Naive B cell (primary cell): ENCODE data around the gene MTHFS. TPM values are rescaled to one million over a fixed set of nuclear protein-coding genes. Genes with fewer than 3 reads are reported as not detected.
"Not testable (repeated sequence)": the region's sequence is repeated elsewhere in the genome, so short reads cannot be mapped to it uniquely, and the experiment has no call there.

ENCODE experiments used
- ATAC-seq, 2 donors: fragments of 150-1000 bp; cut with Tn5 transposase; 2 replicates each; pipeline ENCODE4 v1.10.0; 2021; ENCODE audit warnings: low read depth in 2 of 2, mild to moderate bottlenecking in 2 of 2, moderate library complexity in 2 of 2
- DNase-seq: peaks from one replicate; pipeline ENCODE4 v3.0.0; 2022
- H3K27ac Mint-ChIP-seq, 6 donors: one replicate each; pipeline ENCODE4 v1.8.0; 2020 to 2022; ENCODE audit warnings: mild to moderate bottlenecking in 6 of 6, mixed read lengths in 6 of 6, moderate library complexity in 5 of 6, inconsistent platforms in 2 of 6
- H3K27me3 Mint-ChIP-seq, 3 donors: one replicate each; pipeline ENCODE4 v1.8.0; 2021 to 2022; ENCODE audit warnings: mixed read lengths in 3 of 3, mild to moderate bottlenecking in 1 of 3
- H3K36me3 Mint-ChIP-seq, 2 donors: one replicate each; pipeline ENCODE4 v1.8.0; 2020 to 2022; ENCODE audit warnings: mixed read lengths in 2 of 2, inconsistent platforms in 1 of 2, mild to moderate bottlenecking in 1 of 2
- H3K4me1 Mint-ChIP-seq, 3 donors: one replicate each; pipeline ENCODE4 v1.8.0; 2020 to 2022; ENCODE audit warnings: mixed read lengths in 3 of 3, inconsistent platforms in 1 of 3, mild to moderate bottlenecking in 1 of 3, moderate library complexity in 1 of 3
- H3K4me3 Mint-ChIP-seq, 8 donors: one replicate each; pipeline ENCODE4 v1.8.0; 2020 to 2022; ENCODE audit warnings: mild to moderate bottlenecking in 8 of 8, mixed read lengths in 8 of 8, moderate library complexity in 8 of 8, inconsistent platforms in 2 of 8
- H3K9me3 Mint-ChIP-seq, 7 donors: one replicate each; pipeline ENCODE4 v1.8.0; 2020 to 2022; ENCODE audit warnings: mixed read lengths in 7 of 7, mild to moderate bottlenecking in 5 of 7, inconsistent platforms in 2 of 7, moderate library complexity in 1 of 7
- polyA plus RNA-seq, 6 donors: library from polyadenylated mRNA; unstranded; fragments of 300-500 nt; fragmentation: Illumina TruSeq; gene quantifications; one replicate each; pipeline ENCODE4 v1.2.3, GENCODE V29; 2021; ENCODE audit warnings: low read depth in 6 of 6

The MTHFS gene
- polyA plus RNA-seq, 6 donors from 2014 or later = 60.0 to 107 (median 76.3) TPM

DNA sequence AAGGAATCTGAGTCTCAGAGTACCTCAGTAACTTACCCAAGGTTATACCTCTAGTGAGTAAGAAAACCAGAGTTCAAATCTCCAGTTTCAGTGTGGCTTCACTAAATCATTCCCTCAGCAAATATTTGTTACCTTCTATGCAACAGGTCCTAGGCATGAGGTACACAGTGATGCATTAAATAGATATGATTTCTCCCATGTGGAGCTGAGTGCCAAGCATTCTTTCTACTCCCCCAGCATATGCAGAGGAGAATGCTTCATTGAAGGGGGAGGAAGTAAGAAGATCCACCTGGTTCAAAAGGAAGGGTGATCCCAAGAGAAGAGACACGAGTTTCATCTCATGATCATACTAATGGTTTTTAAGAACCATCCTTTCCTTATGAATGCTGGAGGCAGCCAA is 6.8 kb upstream of the MTHFS start:
- Mint-ChIP-seq H3K27ac (peak overlapping the region in 2 of 6 donors; percentile 57 to 71), H3K4me1 (peaks cover 9 to 15% (median 12%) of the 10 kb centered on the region in 3 donors), H3K9me3 (peaks cover 0 to 3% (median 0%) of the 10 kb centered on the region in 7 donors), H3K4me3 (peak overlapping the region in 1 of 8 donors; percentile 6), H3K27me3 (no peaks in the 10 kb centered on the region), H3K36me3 (peaks cover 7 to 11% of the 10 kb centered on the region in 2 donors)
- no peak for ATAC-seq
- DNase-seq = no peak

DNA sequence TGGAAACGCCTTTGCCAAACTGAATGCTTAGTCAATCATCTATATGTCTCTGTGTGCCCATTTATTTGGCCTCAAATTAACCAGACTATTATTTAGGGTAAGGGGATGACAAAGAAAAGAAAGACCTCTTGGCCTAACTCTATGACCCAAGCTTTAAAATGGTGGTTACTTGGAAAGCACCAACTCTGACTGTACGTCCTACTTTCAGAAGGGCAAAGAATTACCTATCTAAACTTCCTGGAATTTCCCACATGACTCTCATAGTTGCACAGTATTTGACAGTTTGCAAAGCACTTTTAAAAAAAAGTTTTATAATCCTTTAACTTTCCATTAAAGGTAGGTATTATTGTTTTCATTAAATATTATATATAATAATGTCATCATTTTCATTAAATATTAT is 6.3 kb upstream of the MTHFS start:
- H3K27ac Mint-ChIP-seq = no peak overlapping the region
- DNase-seq (no peak), ATAC-seq (no peak)
- no peak overlapping the region for H3K4me3 Mint-ChIP-seq
- H3K4me1 Mint-ChIP-seq = peaks cover 11 to 15% (median 12%) of the 10 kb centered on the region in 3 donors
- H3K9me3 Mint-ChIP-seq = peaks cover 0 to 2% (median 0%) of the 10 kb centered on the region in 7 donors
- no peaks in the 10 kb centered on the region for H3K27me3 Mint-ChIP-seq
- peaks cover 7 to 11% of the 10 kb centered on the region in 2 donors for H3K36me3 Mint-ChIP-seq

DNA sequence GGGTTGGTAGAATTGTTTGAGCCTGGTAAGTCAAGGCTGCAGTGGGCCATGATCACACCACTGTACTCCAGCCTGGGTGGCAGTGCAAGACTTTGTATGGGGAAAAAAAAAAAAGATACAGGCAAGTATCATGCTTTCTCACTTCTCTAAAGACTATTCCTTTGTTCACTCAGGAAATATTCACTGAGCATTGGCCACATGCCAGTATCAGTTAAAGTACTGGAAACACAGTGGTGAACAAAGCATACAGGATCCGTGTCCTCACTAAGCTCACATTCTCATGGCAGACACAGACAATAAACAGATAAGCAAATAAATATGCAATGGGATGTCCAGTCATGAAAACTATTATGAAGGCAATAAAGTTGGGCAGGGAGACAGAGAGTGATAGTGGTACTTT is 5.1 kb upstream of the MTHFS start:
- H3K4me3 Mint-ChIP-seq = peak overlapping the region in 1 of 8 donors; percentile 35
- H3K27ac Mint-ChIP-seq = peak overlapping the region in 2 of 6 donors; percentile 2 to 3
- H3K27me3 Mint-ChIP-seq = no peaks in the 10 kb centered on the region
- DNase-seq = no peak
- ATAC-seq = no peak
- no peaks in the 10 kb centered on the region for H3K9me3 Mint-ChIP-seq
- peaks cover 7 to 11% of the 10 kb centered on the region in 2 donors for H3K36me3 Mint-ChIP-seq
- H3K4me1 Mint-ChIP-seq = peaks cover 12 to 22% (median 19%) of the 10 kb centered on the region in 3 donors

DNA sequence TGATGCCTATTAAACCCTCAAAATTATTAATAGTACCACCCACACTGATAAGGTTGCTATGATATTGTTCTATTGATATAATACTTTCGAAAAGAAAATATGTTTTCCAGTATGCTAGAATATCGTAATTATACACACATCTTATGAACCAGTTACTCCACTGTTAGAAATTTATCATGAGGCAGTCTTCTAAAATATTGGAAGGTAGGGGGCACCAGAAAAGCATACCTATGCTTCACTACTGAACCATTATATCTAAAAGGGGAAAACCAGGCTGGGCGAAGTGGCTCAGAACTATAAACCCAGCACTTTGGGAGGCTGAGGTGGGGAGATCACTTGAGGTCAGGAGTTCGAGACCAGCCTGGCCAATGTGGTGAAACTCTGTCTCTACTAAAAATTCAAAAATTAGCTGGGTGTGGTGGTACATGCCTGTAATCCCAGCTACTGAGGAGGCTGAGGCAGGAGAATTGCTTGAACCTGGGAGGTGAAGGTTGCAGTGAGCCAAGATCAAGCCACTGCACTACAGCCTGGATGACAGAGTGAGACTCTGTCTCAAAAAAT is 4.1 kb upstream of the MTHFS start:
- DNase-seq, ATAC-seq, H3K9me3 Mint-ChIP-seq, H3K27me3 Mint-ChIP-seq: not testable (repeated sequence)
- Mint-ChIP-seq H3K4me3 (peak overlapping the region in 1 of 8 donors; percentile 35), H3K4me1 (peaks cover 19 to 28% (median 26%) of the 10 kb centered on the region in 3 donors), H3K27ac (peak overlapping the region in 1 of 6 donors; percentile 66), H3K36me3 (peaks cover 7 to 11% of the 10 kb centered on the region in 2 donors)

DNA sequence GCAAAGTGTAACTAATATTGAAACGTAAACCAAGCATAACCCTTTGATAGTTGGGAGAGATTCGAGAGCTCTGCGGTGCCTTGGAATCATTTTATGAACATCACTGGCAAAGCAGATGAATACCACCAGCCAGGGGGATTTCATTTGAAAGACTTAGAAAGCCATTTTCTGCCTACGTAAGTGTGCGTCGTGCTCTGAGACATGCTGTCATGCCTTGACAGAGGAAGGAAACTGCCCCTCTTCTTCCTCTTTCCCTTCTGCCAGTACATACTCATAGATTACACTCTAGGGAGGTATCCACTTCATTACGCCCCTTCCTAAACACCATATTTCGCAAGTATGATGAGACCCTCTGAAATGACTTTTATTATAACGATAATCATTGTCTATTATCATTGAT is 3.3 kb upstream of the MTHFS start:
- no peak for ATAC-seq
- Mint-ChIP-seq H3K36me3 (peaks cover 7% of the 10 kb centered on the region in 2 donors), H3K9me3 (no peaks in the 10 kb centered on the region), H3K27me3 (no peaks in the 10 kb centered on the region), H3K4me3 (peak overlapping the region in 1 of 8 donors; percentile 49), H3K27ac (peak overlapping the region in 4 of 6 donors; percentile 16 to 66 (median 42)), H3K4me1 (peaks cover 27 to 35% (median 33%) of the 10 kb centered on the region in 3 donors)
- no peak for DNase-seq

DNA sequence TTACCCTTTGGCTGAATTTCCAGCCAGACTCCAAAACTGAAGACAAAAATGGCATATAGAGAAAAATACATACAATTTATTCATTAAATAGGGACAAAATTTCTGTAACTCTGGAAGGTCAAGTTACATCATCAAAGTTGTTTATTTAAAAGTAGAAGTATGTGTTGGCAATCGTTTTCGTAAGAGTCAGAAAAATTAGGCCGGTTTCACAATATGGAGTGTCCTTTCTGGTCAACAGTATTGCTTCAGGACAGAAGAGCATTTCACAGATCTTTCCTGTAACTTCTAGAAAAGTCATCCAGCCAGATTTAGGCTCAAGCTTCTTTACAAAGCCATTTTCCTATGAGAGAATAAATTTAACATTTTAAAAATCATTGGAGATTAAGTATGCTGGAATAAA is 2.0 kb upstream of the MTHFS start:
- H3K27ac Mint-ChIP-seq = peak overlapping the region in 1 of 6 donors; percentile 47

DNA sequence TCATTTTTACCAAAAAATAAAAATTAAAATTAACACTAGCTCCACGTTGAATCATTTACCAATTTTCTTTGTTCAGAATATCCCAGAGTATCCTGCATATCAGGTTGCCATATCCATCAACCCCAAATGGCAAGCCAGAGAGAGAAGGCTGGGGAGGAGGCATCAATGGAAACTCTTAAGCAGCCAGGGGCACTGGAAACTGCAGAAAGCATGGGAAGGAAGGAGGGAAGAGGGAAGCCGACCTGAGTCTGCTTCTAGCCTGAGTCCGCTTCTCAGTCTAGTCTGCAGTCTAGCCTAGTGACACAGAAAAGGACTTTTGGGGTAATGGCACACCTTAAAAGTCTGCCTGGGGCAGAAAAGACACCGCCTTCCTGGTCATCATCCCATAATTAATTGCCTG is 1.6 kb upstream of the MTHFS start:
- Mint-ChIP-seq H3K9me3 (peaks cover 0 to 4% (median 0%) of the 10 kb centered on the region in 7 donors), H3K4me1 (peaks cover 29 to 42% (median 39%) of the 10 kb centered on the region in 3 donors), H3K27me3 (no peaks in the 10 kb centered on the region), H3K4me3 (peak overlapping the region in 3 of 8 donors; percentile 16 to 94 (median 65)), H3K36me3 (peaks cover 8 to 13% of the 10 kb centered on the region in 2 donors), H3K27ac (peak overlapping the region in 3 of 6 donors; percentile 47 to 98 (median 60))
- ATAC-seq (no peak), DNase-seq (no peak)

More for the DNA sequence above, 2.0 kb upstream of the MTHFS start:
- peaks cover 31 to 42% (median 41%) of the 10 kb centered on the region in 3 donors for H3K4me1 Mint-ChIP-seq
- not testable (repeated sequence) for H3K9me3 Mint-ChIP-seq, H3K27me3 Mint-ChIP-seq, ATAC-seq, DNase-seq
- H3K36me3 Mint-ChIP-seq = peaks cover 10 to 13% of the 10 kb centered on the region in 2 donors
- peak overlapping the region in 1 of 8 donors; percentile 94 for H3K4me3 Mint-ChIP-seq

DNA sequence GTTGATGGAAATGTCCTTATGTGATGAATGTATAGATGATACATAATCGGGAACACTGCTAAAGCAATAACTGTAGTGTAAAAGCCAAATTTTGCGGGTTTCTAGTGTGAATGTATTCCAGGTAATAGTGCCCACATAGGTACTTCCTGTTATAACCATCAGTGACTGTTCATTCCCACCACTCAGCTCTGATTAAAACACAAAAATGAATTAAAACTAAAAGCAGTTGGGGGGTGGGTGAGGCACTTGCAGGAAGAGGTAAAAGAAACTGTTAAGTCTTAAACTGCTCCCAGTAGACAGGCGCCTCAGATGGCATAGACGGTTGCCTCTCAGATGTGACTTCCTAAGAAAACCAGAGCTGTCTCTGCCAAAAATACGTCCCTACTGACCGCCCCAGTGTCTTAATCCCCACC is 893 bp upstream of the MTHFS start:
- no peaks in the 10 kb centered on the region for H3K27me3 Mint-ChIP-seq

DNA sequence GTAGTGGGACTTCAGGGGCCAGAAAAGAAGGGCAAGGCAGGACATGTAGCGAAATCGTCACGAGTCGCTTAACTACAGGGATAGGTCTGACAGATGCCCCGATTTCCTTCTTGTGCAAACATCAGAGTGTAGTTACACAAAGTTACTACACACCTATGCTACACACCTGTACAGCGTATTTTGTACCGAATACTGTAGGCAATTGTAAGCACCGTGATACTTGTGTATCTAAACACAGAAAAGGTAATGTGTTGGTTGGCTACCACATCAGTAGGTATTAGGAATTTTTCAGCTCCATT is 515 bp upstream of the MTHFS start:
- ATAC-seq (no peak), DNase-seq (no peak)
- Mint-ChIP-seq H3K4me1 (peaks cover 29 to 40% (median 37%) of the 10 kb centered on the region in 3 donors), H3K9me3 (peaks cover 0 to 4% (median 0%) of the 10 kb centered on the region in 7 donors), H3K27ac (peak overlapping the region; percentile 82 to 99 (median 96)), H3K36me3 (peaks cover 8 to 11% of the 10 kb centered on the region in 2 donors), H3K4me3 (peak overlapping the region; percentile 91 to 99 (median 94)), H3K27me3 (no peaks in the 10 kb centered on the region)

More for the DNA sequence above, 893 bp upstream of the MTHFS start:
- DNase-seq = no peak
- ATAC-seq = no peak
- H3K27ac Mint-ChIP-seq = peak overlapping the region; percentile 82 to 99 (median 96)
- H3K36me3 Mint-ChIP-seq = peaks cover 8 to 13% of the 10 kb centered on the region in 2 donors
- H3K4me1 Mint-ChIP-seq = peaks cover 29 to 42% (median 39%) of the 10 kb centered on the region in 3 donors
- H3K4me3 Mint-ChIP-seq = peak overlapping the region; percentile 67 to 99 (median 93)
- H3K9me3 Mint-ChIP-seq = peaks cover 0 to 4% (median 0%) of the 10 kb centered on the region in 7 donors

DNA sequence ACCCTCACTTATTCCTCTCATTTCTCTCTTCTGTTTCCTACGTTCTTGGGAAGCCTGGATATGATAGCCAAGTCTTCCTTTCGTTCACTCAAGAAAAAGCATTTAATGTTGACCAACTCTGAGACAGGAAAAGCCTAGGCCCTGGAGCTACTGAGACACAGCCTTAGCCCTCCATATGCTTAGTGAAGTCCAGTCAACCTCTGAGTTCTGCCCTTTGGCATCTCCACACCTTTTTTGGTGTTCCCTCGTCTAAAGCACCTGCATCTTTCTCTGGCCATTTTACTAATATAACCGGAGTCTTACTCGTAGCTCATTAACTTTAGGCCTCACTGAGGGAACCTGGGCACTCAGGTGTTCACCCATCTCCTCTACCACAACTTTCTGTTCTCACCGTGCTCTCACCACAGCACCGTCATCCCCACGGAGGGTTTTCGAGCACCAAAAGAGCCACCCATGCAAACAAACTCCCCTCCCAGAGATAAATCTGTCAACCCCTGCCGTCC is 632 bp downstream of the MTHFS start:
- Mint-ChIP-seq H3K4me1 (peaks cover 31 to 40% (median 36%) of the 10 kb centered on the region in 3 donors), H3K27ac (peak overlapping the region; percentile 97 to 100 (median 99)), H3K36me3 (peaks cover 10 to 11% of the 10 kb centered on the region in 2 donors), H3K4me3 (peak overlapping the region; percentile 91 to 100 (median 98)), H3K27me3 (no peaks in the 10 kb centered on the region), H3K9me3 (peaks cover 0 to 4% (median 0%) of the 10 kb centered on the region in 7 donors)
- no peak for ATAC-seq
- DNase-seq = no peak

DNA sequence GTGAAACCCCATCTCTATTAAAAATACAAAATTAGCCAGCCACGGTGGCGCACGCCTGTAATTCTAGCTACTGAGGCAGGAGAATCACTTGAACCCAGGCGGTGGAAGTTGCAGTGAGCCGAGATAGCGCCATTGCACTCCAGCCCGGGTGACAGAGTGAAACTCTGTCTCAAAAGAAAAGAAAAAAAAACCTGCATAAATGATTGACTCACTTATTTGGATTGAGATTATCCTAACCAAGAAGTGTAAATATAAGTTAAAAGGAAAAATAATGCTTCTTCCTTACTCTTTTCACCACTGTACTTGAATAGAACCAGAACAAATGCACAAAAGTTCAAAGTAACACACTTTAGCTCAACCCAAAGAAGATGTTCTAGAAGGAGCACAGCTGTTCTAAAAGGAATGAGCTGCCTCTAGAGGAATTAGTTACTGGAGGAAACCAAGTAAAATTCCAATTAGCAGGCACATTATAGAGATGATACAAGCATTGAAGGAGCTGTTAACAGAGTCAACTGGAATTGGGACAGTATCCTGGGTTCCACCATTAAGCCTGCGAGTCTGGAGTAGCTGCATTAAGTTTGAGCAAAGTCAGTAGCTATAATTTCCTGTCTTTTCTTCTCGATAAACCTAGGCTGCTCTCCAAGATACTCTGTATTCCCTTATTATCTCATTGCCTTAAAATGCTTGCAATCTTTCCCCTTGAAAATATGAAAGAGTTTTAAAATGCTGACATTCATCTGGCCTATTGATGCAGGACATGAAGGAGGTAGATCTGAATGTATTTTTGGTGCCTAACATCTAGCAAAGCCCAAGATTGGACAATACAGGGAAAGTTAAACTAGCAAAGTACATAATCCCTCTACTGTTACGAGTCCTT is 9.5 kb downstream of the MTHFS start:
- no peaks in the 10 kb centered on the region for H3K27me3 Mint-ChIP-seq
- H3K4me1 Mint-ChIP-seq = peaks cover 4 to 21% (median 13%) of the 10 kb centered on the region in 3 donors
- ATAC-seq = no peak
- no peak overlapping the region for H3K27ac Mint-ChIP-seq
- no peaks in the 10 kb centered on the region for H3K9me3 Mint-ChIP-seq
- DNase-seq = no peak
- no peak overlapping the region for H3K4me3 Mint-ChIP-seq
- H3K36me3 Mint-ChIP-seq = peaks cover 58 to 59% of the 10 kb centered on the region in 2 donors

DNA sequence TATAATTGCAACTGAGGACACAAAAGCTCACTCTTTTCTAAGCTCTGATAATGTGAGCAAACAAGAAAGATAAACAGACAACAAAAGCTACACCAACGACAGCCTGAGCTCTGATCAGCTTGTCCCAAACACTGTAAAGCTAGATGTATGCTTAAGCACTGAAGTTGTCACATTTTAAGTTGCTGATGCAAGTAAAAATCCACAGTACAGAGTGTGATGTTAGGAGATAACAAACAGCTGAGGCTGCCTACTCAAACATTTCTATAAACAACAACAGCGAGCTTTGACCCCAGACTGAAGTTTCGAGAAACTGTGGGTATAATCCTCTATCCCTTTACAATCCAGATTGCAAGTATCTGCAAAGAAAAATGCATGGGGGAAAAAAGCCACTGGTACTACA is 10.7 kb downstream of the MTHFS start:
- DNase-seq = no peak
- peaks cover 4 to 15% (median 11%) of the 10 kb centered on the region in 3 donors for H3K4me1 Mint-ChIP-seq
- H3K4me3 Mint-ChIP-seq = no peak overlapping the region
- H3K9me3 Mint-ChIP-seq = peaks cover 0 to 4% (median 0%) of the 10 kb centered on the region in 7 donors
- no peaks in the 10 kb centered on the region for H3K27me3 Mint-ChIP-seq
- H3K27ac Mint-ChIP-seq = no peak overlapping the region
- ATAC-seq = no peak
- H3K36me3 Mint-ChIP-seq = peaks cover 65 to 67% of the 10 kb centered on the region in 2 donors

DNA sequence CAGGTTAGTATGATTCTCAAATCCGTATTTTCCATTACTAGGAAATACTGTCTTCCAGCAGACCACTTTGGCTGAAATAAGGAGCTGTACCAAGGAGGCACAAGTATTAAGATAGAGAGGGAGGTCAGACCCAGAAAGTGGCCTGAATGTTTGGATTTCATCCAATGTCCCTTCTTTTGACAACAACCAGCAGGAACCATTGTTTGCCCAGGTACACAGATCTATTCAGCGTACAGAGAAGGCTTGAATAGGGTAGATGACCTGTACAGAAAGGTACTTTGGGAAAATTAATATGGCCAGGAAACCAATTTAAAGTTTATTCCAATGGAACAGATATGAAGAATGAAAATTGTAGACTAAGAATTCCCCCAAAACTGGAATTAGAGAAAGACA is 12.6 kb downstream of the MTHFS start:
- H3K27ac Mint-ChIP-seq = peak overlapping the region in 1 of 6 donors; percentile 62
- peaks cover 75 to 77% of the 10 kb centered on the region in 2 donors for H3K36me3 Mint-ChIP-seq
- peaks cover 4 to 7% (median 5%) of the 10 kb centered on the region in 3 donors for H3K4me1 Mint-ChIP-seq
- no peak for ATAC-seq
- DNase-seq = no peak
- peaks cover 0 to 17% (median 12%) of the 10 kb centered on the region in 7 donors for H3K9me3 Mint-ChIP-seq
- H3K27me3 Mint-ChIP-seq = no peaks in the 10 kb centered on the region
- no peak overlapping the region for H3K4me3 Mint-ChIP-seq
